Right ventricle myocardium inferior (tissue), 1 donor: ENCODE measurements around the gene ALDH6A1. TPM values are rescaled to one million over a fixed set of nuclear protein-coding genes. Genes with fewer than 3 reads are reported as not detected.

ENCODE experiments used
- ATAC-seq: fragments of 200-7000 bp; cut with Tn5 transposase; one replicate; pipeline ENCODE4 v1.9.1; 2020; ENCODE audit warnings: mild to moderate bottlenecking, moderate library complexity
- DNase-seq: peaks from one replicate; pipeline ENCODE4 v3.0.0; 2021; ENCODE audit errors: missing footprints
- intact Hi-C: fragments of 100-400 bp; cut with DNase I; formaldehyde crosslinking; loops from one replicate; pipeline ENCODE4 v1.11.0; 2022
- total RNA-seq: library from RNA; stranded (reverse); fragmentation: NEBNext Ultra II Directional; extraction: Animal tissue kit (Norgen Biotek cat#: 25700); gene quantifications from one replicate; pipeline ENCODE4 v1.2.1, GENCODE V29; 2021
- donor health status: DM: no; HTN: yes; CAD: no; lungs with severe emphysema.

The ALDH6A1 gene
- total RNA-seq, 1 donor from 2014 or later, result 47.2 TPM

DNA sequence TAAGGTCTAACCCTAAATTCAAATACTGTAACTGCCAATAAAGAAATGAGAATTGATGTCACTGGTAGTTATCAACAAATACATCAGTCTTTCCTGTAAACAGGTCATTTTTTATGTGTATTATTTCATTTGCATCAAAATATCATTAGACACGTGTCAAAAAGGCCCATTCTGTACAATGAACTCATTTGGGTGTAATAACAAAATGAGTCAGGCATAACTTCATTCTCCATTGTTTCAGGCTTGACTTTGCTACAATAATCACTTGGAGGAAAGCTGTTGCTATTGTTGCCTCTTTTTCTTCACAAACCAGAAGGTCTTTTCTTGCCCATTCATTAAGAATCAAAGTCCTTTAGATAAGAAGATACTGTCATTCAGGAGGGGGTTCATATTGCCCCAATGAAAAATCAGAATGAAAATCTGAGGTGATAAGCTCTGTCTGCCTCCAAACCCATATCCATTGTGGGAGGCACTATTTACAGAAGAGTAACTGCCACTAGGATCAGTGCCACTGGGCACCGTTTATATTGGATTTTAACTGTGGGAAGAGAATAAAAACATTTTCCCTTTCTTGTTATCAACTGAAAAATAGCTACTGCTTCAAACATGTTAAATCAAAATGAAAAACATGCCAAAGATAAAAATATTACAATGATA lies 75.3 kb downstream of the ALDH6A1 start:
- DNase-seq (no peak), ATAC-seq (no peak)
- intact Hi-C loops, result no loop called here

Other genes starting within 250 kb of the ALDH6A1 start
- gene PTGR2, start 232.6 kb downstream of the ALDH6A1 start, total RNA-seq, result 32.8 TPM
- gene ZNF410, start 197.6 kb downstream of the ALDH6A1 start, total RNA-seq, result 16.0 TPM
- 3.7 TPM for gene FAM161B, start 134.4 kb downstream of the ALDH6A1 start, total RNA-seq
- 47.2 TPM for gene COQ6, start 134.2 kb downstream of the ALDH6A1 start, total RNA-seq
- gene ENTPD5, start 65.2 kb downstream of the ALDH6A1 start, total RNA-seq, result 6.2 TPM
- 3.0 TPM for gene BBOF1, start 65.1 kb downstream of the ALDH6A1 start, total RNA-seq
- gene LIN52, start 503 bp upstream of the ALDH6A1 start, total RNA-seq, result 6.7 TPM
- gene VSX2, start 155.0 kb upstream of the ALDH6A1 start, total RNA-seq, result not detected
- 20.8 TPM for gene ABCD4, start 218.5 kb upstream of the ALDH6A1 start, total RNA-seq